GM12874 (cell line): ENCODE measurements around the gene N4BP2L2.

Experiments used
- CTCF ChIP-seq: IDR thresholded peaks from 2 replicates; pipeline ENCODE4 v1.5.1; 2011; ENCODE audit warnings: low read depth, mild to moderate bottlenecking, control low read depth, low read length, moderate library complexity; ENCODE audit not compliant: insufficient read depth

The N4BP2L2 gene

GRCh38 chr13:32408296-32409000 is 130.1 kb downstream of the N4BP2L2 start:
- no peak for TF ChIP-seq CTCF

DNA sequence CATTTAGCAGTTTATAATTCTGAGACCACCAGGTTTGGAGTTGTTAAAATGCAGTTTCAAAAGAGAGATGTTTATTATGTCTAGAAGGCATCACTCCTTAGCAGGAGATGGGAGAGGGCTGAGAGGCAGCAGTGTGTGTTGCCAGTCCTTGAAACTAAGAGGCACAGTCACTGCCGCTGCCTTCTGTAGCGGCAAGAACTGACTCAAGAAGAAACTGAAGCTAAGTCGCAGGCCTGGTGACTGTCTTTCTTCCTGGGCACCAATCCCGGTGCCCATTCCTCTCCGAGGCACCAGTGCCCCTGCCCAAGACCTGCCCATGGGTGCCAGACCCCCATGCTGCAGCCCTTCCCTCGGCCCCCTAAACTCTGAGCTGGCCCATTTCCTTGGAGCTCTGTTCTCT is 130.7 kb downstream of the N4BP2L2 start:
- no peak for TF ChIP-seq CTCF

DNA sequence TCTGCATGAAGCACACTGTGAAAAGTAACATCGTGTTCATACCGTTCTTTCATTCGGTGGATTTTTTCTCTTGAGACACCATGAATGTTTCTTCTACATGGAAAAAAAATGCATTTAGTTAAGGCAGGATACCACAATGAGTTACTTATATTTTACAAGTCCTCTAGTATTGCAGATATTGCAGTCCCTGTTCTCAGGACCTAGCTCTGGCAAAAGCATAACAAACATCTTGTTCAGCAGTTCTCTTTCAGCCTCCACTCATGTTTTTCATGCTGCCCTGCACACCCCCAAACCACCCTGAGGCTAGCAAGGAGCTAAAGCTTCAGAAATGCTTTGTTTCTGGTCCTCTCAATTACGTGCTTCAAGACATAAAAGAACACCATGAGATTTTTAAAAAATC is 135.5 kb downstream of the N4BP2L2 start:
- TF ChIP-seq CTCF: no peak

DNA sequence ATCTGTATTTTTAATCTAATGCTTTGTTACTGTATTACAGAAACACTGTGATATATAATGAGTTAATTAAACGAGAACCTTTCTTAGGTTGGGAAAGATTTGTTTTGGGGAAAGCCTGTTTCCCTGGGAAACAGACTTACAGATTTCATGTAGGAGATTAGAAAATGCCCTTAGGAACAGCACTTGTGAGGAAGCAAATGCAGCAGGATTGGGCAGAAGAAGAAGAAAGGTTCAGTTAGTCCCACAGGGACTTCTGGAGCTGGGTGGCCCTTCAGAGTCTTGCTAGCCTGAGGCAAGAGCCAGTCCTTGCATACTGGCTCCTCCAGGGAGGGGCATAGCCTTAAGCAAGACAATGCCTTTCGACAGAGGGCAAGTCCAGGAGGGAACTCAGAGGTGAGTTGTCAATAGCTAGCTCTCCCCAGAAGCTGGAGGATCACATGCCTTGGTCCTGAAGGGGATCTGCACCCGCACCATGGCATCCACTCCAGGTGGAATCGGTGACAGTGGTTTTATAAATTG is 147.4 kb downstream of the N4BP2L2 start:
- no peak for TF ChIP-seq CTCF

DNA sequence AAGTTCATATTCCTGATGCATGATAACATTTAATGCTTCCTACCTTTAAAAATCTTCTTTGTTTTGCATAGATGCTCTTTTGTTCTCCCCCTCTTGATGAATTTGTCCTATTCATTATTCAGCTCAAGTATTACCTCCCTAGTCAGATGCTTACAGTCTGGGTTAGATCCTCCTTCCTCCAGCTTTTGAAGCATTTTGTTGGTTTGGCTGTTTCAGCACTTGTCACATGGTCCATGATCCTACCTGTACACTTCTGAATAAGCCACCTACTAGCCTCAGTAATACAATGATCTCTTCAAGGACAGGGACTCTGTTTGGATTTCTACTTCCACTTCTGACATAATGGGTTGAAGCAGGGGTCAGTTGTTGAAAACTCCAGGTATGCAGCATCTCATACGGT is 148.1 kb downstream of the N4BP2L2 start:
- TF ChIP-seq CTCF: no peak

- TF ChIP-seq CTCF: no peak
Observed at GRCh38 chr13:32390048-32390447, 148.5 kb downstream of the N4BP2L2 start.

DNA sequence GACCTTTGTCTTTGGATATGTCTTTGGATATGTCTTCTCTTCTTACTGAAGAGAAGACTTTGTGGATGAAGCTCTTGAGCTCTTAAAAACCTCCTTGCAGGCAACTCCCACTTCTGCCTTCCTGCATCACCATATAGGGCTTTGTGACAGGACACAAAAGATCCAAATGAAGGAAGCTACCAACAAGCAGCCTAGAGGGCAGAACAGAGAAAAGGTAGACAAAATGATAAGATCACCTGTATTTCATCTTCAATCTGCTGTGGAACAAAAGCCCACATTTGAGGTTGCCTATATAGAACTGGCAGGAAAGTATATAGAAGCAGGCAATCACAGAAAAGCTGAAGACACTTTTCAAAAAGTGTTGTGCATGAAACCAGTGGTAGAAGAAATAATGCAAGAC is 153.2 kb downstream of the N4BP2L2 start:
- TF ChIP-seq CTCF: no peak
